Endothelial cell of umbilical vein (primary cell): ENCODE results near the gene CHIC2.

ENCODE experiments used
- EZH2 ChIP-seq: IDR thresholded peaks from 2 replicates; pipeline ENCODE4 v1.6.1; 2012; ENCODE audit warnings: borderline replicate concordance, low read depth, mild to moderate bottlenecking, moderate library complexity, low read length, inconsistent platforms; ENCODE audit not compliant: severe bottlenecking
- JUN ChIP-seq: IDR thresholded peaks from 2 replicates; pipeline ENCODE4 v1.6.1; 2011; ENCODE audit warnings: borderline replicate concordance, low read depth; ENCODE audit not compliant: insufficient read length, insufficient read depth
- MYC ChIP-seq: IDR thresholded peaks from one replicate; pipeline ENCODE4 v1.6.1; 2011; ENCODE audit warnings: mild to moderate bottlenecking, low read depth, low read length
- POLR2A ChIP-seq: IDR thresholded peaks from 2 replicates; pipeline ENCODE4 v1.6.1; 2012; ENCODE audit warnings: low read depth, mild to moderate bottlenecking, control low read depth, low read length
- POLR2AphosphoS5 ChIP-seq: IDR thresholded peaks from 2 replicates; pipeline ENCODE4 v1.6.1; 2012; ENCODE audit warnings: low read depth, mild to moderate bottlenecking, control low read depth, low read length, moderate library complexity; ENCODE audit not compliant: insufficient read depth
- TF ChIP-seq, protein P1 (sequence below), 2 donors: IDR thresholded peaks; 1 replicate in 1 of 2; 2 replicates in 1 of 2; pipeline ENCODE4 v1.5.1; 2011; ENCODE audit warnings: low read length in 2 of 2, mild to moderate bottlenecking in 2 of 2, moderate library complexity in 2 of 2, control low read depth in 1 of 2, inconsistent platforms in 1 of 2, low read depth in 1 of 2; ENCODE audit not compliant: insufficient read depth in 1 of 2; ENCODE audit errors: extremely low read depth in 1 of 2
- TF ChIP-seq, protein P2 (sequence below): IDR thresholded peaks from 2 replicates; pipeline ENCODE4 v1.6.1; 2011; ENCODE audit not compliant: insufficient read depth, insufficient read length

DNA sequence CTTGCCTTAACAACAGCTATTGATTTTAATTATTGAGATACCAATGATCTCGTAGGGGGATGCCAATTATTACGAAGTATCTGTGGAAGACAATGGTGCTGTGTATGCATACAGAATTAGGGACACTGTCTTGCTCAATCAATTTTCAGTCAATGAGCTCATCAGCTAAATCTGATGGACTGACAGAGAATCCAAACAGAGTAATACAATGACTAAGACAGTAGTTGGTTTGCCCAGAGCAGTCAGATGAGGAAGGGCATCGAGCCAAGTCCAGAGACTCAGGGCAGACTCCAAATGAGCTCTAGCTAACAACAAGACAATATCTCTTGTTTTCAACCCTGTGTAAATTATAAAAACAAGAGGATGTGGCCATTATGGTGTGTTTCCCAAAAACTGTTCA is 20.9 kb upstream of the CHIC2 start:
- TF ChIP-seq, protein P1, sequence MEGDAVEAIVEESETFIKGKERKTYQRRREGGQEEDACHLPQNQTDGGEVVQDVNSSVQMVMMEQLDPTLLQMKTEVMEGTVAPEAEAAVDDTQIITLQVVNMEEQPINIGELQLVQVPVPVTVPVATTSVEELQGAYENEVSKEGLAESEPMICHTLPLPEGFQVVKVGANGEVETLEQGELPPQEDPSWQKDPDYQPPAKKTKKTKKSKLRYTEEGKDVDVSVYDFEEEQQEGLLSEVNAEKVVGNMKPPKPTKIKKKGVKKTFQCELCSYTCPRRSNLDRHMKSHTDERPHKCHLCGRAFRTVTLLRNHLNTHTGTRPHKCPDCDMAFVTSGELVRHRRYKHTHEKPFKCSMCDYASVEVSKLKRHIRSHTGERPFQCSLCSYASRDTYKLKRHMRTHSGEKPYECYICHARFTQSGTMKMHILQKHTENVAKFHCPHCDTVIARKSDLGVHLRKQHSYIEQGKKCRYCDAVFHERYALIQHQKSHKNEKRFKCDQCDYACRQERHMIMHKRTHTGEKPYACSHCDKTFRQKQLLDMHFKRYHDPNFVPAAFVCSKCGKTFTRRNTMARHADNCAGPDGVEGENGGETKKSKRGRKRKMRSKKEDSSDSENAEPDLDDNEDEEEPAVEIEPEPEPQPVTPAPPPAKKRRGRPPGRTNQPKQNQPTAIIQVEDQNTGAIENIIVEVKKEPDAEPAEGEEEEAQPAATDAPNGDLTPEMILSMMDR (IDR thresholded peaks at IDR 0.05; ENCODE audit: extremely low read depth in 1 of 2, insufficient read depth in 1 of 2, low read depth in 1 of 2, low read length in 2 of 2) = no peak
- TF ChIP-seq EZH2 (no peak), POLR2A (no peak), JUN (peak; percentile 78), POLR2AphosphoS5 (no peak), MYC (no peak)
- TF ChIP-seq, protein P2, sequence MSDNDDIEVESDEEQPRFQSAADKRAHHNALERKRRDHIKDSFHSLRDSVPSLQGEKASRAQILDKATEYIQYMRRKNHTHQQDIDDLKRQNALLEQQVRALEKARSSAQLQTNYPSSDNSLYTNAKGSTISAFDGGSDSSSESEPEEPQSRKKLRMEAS = no peak
